ENCODE measurements around the gene TMEM198.

DNA sequence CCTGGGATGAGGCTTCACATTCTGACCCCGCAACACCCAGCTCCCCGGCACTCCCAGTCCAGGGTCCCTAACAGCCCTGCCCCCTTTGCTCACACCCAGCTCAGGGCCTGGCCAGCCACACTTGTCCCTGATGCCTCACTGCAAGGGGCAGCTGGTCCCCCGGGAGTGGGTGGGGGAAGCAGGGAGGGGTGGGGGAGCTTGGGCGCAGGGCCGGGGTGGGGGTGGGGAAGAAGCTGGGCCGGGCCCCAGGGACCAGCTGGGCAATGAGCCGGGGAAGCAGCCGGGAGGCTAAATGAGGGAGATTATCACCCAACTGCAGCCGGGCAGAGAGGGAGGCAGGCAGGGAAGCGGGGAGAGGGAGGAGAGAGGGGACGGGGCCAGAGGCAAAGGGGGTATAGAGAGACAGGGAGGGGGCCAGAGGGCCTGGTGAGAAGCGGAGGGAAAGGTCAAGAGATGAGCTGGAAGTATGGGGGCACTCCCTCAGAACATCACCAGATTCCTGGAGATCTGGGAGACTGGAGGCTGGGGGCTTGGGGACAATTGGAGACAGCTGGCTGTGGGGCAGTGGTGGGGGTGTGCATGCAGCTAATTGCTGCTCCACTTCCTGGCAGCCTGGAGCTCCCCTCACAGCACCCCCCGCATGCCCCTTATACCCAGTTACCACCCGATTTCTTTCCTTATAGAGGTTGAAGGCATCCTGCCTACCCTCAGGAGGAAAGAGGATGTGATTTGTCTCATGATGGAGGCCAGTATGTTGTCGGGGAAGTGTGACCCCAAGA lies 32.1 kb upstream of the TMEM198 start:
- TF ChIP-seq, protein P1, sequence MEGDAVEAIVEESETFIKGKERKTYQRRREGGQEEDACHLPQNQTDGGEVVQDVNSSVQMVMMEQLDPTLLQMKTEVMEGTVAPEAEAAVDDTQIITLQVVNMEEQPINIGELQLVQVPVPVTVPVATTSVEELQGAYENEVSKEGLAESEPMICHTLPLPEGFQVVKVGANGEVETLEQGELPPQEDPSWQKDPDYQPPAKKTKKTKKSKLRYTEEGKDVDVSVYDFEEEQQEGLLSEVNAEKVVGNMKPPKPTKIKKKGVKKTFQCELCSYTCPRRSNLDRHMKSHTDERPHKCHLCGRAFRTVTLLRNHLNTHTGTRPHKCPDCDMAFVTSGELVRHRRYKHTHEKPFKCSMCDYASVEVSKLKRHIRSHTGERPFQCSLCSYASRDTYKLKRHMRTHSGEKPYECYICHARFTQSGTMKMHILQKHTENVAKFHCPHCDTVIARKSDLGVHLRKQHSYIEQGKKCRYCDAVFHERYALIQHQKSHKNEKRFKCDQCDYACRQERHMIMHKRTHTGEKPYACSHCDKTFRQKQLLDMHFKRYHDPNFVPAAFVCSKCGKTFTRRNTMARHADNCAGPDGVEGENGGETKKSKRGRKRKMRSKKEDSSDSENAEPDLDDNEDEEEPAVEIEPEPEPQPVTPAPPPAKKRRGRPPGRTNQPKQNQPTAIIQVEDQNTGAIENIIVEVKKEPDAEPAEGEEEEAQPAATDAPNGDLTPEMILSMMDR (conservative IDR thresholded peaks at IDR 0.05), result no peak
- no peak for TF ChIP-seq ZFX (IDR thresholded peaks at IDR 0.05)

Data from C4-2B (cell line).